Lower leg skin (tissue), 3 donors: Measurements from ENCODE around the gene DCLK3.

Experiments
- POLR2A ChIP-seq, 2 donors: fragments of 450-650 bp; IDR thresholded peaks; one replicate each; pipeline ENCODE4 v1.6.1; 2016 to 2017; ENCODE audit warnings: antibody characterized with exemption in 2 of 2, mild to moderate bottlenecking in 1 of 2, moderate library complexity in 1 of 2
- TF ChIP-seq, protein P1 (sequence below), 3 donors: fragments of 450-650 bp; IDR thresholded peaks; one replicate each; pipeline ENCODE4 v1.5.1; 2016; ENCODE audit warnings: antibody characterized with exemption in 3 of 3, mild to moderate bottlenecking in 3 of 3, moderate library complexity in 2 of 3

DNA sequence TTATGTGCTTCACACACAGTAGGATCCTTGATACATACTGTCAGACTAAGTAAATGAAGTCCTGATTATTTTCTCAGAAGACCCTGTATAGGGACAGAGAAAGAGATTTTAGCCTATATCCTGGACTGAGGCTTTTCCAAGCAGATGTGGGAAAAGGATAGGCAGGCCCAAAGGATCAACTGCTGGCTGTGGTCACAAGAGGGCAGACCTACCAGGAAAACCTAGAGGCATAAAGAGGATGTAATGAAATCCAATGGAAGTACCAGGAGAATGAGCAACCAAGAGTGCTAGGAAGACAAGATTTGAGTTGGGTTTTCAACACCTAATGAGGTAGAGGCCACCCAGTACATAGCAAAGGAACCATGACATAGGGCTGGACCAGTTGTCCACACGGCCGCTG is 23.1 kb downstream of the DCLK3 start:
- TF ChIP-seq, protein P1, sequence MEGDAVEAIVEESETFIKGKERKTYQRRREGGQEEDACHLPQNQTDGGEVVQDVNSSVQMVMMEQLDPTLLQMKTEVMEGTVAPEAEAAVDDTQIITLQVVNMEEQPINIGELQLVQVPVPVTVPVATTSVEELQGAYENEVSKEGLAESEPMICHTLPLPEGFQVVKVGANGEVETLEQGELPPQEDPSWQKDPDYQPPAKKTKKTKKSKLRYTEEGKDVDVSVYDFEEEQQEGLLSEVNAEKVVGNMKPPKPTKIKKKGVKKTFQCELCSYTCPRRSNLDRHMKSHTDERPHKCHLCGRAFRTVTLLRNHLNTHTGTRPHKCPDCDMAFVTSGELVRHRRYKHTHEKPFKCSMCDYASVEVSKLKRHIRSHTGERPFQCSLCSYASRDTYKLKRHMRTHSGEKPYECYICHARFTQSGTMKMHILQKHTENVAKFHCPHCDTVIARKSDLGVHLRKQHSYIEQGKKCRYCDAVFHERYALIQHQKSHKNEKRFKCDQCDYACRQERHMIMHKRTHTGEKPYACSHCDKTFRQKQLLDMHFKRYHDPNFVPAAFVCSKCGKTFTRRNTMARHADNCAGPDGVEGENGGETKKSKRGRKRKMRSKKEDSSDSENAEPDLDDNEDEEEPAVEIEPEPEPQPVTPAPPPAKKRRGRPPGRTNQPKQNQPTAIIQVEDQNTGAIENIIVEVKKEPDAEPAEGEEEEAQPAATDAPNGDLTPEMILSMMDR (IDR thresholded peaks at IDR 0.05): no peak
- TF ChIP-seq POLR2A (IDR thresholded peaks at IDR 0.05): no peak
